Parathyroid adenoma (tissue), 2 donors: Measurements from ENCODE around the gene ATP6V1G2.
A peak's percentile ranks its signal among the peaks of the same experiment; 100 is the strongest.
"Not testable (repeated sequence)": the region's sequence is repeated elsewhere in the genome, so short reads cannot be mapped to it uniquely, and the experiment has no call there.

Source experiments
- H2AFZ ChIP-seq: fragments of 300-600 bp; sonication (generic); one replicate; pipeline ENCODE4 v1.7.0; 2017; ENCODE audit warnings: antibody characterized with exemption, mild to moderate bottlenecking
- H3K27ac ChIP-seq: fragments of 300-600 bp; sonication (generic); one replicate; pipeline ENCODE4 v1.7.0; 2017
- H3K27me3 ChIP-seq: fragments of 300-600 bp; sonication (generic); one replicate; pipeline ENCODE4 v1.7.0; 2017; ENCODE audit warnings: low read length; ENCODE audit not compliant: control insufficient read depth, insufficient read depth
- H3K36me3 ChIP-seq: fragments of 300-600 bp; sonication (generic); one replicate; pipeline ENCODE4 v1.7.0; 2017; ENCODE audit warnings: low read length; ENCODE audit not compliant: control insufficient read depth, insufficient read depth
- H3K4me1 ChIP-seq: fragments of 300-600 bp; sonication (generic); one replicate; pipeline ENCODE4 v1.7.0; 2017; ENCODE audit warnings: control low read depth
- H3K4me2 ChIP-seq: fragments of 300-600 bp; sonication (generic); one replicate; pipeline ENCODE4 v1.7.0; 2017; ENCODE audit warnings: low read length
- H3K4me3 ChIP-seq: fragments of 300-600 bp; sonication (generic); one replicate; pipeline ENCODE4 v1.7.0; 2017; ENCODE audit warnings: low read depth, low read length
- H3K79me2 ChIP-seq: fragments of 300-600 bp; sonication (generic); one replicate; pipeline ENCODE4 v1.7.0; 2017; ENCODE audit warnings: control low read depth
- H3K9ac ChIP-seq: fragments of 300-600 bp; sonication (generic); one replicate; pipeline ENCODE4 v1.7.0; 2017; ENCODE audit warnings: mild to moderate bottlenecking
- H3K9me3 ChIP-seq: fragments of 300-600 bp; sonication (generic); one replicate; pipeline ENCODE4 v1.7.0; 2017; ENCODE audit warnings: low read length; ENCODE audit not compliant: control insufficient read depth
- CTCF ChIP-seq: fragments of 300-600 bp; sonication (generic); IDR thresholded peaks from one replicate; pipeline ENCODE4 v1.7.0; 2017; ENCODE audit warnings: antibody characterized with exemption, mild to moderate bottlenecking
- donor health status: primary hyperparathyroidism.

The ATP6V1G2 gene

GRCh38 chr6:31510007-31510406 is 36.4 kb downstream of the ATP6V1G2 start:
- Histone ChIP-seq H3K4me2 (no peak overlapping the region), H3K4me1 (no peaks in the 10 kb centered on the region), H3K9me3 (no peaks in the 10 kb centered on the region), H3K9ac (no peak overlapping the region), H3K27me3 (no peaks in the 10 kb centered on the region), H3K27ac (no peak overlapping the region), H3K79me2 (no peaks in the 10 kb centered on the region), H3K36me3 (no peaks in the 10 kb centered on the region), H2AFZ (no peak overlapping the region), H3K4me3 (no peak overlapping the region)
- no peak for TF ChIP-seq CTCF

- H3K9ac ChIP-seq, H3K9me3 ChIP-seq, H3K27me3 ChIP-seq, H3K79me2 ChIP-seq, H3K4me2 ChIP-seq, H3K27ac ChIP-seq, H3K36me3 ChIP-seq, H2AFZ ChIP-seq, H3K4me1 ChIP-seq, H3K4me3 ChIP-seq: not testable (repeated sequence)
Observed at GRCh38 chr6:31509036-31509435, 37.4 kb downstream of the ATP6V1G2 start.

GRCh38 chr6:31502586-31502985 is 43.8 kb downstream of the ATP6V1G2 start:
- no peak for TF ChIP-seq CTCF
- H3K36me3 ChIP-seq = no peaks in the 10 kb centered on the region
- H3K9me3 ChIP-seq = no peaks in the 10 kb centered on the region
- H2AFZ ChIP-seq = no peak overlapping the region
- H3K27me3 ChIP-seq = no peaks in the 10 kb centered on the region
- no peaks in the 10 kb centered on the region for H3K4me1 ChIP-seq
- H3K27ac ChIP-seq = no peak overlapping the region
- no peaks in the 10 kb centered on the region for H3K79me2 ChIP-seq
- H3K4me2 ChIP-seq = no peak overlapping the region
- no peak overlapping the region for H3K9ac ChIP-seq
- no peak overlapping the region for H3K4me3 ChIP-seq

- not testable (repeated sequence) for H3K9ac ChIP-seq, H3K27me3 ChIP-seq
Observed at GRCh38 chr6:31499648-31500047, 46.8 kb downstream of the ATP6V1G2 start.

GRCh38 chr6:31498748-31499147 is 47.7 kb downstream of the ATP6V1G2 start:
- Histone ChIP-seq H3K4me2 (peak overlapping the region; percentile 38), H3K36me3 (no peaks in the 10 kb centered on the region), H3K4me3 (peak overlapping the region; percentile 14), H3K4me1 (no peaks in the 10 kb centered on the region), H3K79me2 (no peaks in the 10 kb centered on the region), H2AFZ (peak overlapping the region; percentile 72), H3K27ac (no peak overlapping the region), H3K27me3 (no peaks in the 10 kb centered on the region), H3K9me3 (no peaks in the 10 kb centered on the region), H3K9ac (no peak overlapping the region)
- TF ChIP-seq CTCF = no peak

More at GRCh38 chr6:31499648-31500047, 46.8 kb downstream of the ATP6V1G2 start:
- not testable (repeated sequence) for H2AFZ ChIP-seq, H3K4me2 ChIP-seq, H3K36me3 ChIP-seq, H3K79me2 ChIP-seq, H3K9me3 ChIP-seq, H3K4me1 ChIP-seq, H3K27ac ChIP-seq, H3K4me3 ChIP-seq
